ENCODE data around the gene ELK1.
A peak's percentile ranks its signal among the peaks of the same experiment; 100 is the strongest.

Gene ELK1

DNA sequence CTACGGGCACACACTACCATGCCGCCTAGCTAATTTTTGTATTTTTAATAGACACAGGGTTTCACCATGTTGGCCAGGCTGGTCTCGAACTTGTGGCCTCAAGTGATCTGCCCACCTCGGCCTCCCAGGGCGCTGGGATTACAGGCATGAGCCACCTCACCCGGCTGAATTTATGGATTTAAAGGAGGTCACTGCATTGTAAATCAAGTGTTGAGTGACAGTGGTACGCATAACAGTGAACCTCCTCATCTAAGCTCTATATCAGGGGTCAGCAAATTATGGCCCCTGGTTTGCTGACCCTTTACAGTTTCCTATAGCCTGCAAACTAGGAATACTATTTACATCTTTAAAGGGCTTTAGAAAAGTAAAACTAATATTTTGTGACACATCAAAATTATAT, 11.2 kb upstream of the ELK1 start:
- no peak for TF ChIP-seq FOXM1 (IDR thresholded peaks at IDR 0.05; ENCODE audit: borderline replicate concordance, low read depth)
- TF ChIP-seq, protein P1, sequence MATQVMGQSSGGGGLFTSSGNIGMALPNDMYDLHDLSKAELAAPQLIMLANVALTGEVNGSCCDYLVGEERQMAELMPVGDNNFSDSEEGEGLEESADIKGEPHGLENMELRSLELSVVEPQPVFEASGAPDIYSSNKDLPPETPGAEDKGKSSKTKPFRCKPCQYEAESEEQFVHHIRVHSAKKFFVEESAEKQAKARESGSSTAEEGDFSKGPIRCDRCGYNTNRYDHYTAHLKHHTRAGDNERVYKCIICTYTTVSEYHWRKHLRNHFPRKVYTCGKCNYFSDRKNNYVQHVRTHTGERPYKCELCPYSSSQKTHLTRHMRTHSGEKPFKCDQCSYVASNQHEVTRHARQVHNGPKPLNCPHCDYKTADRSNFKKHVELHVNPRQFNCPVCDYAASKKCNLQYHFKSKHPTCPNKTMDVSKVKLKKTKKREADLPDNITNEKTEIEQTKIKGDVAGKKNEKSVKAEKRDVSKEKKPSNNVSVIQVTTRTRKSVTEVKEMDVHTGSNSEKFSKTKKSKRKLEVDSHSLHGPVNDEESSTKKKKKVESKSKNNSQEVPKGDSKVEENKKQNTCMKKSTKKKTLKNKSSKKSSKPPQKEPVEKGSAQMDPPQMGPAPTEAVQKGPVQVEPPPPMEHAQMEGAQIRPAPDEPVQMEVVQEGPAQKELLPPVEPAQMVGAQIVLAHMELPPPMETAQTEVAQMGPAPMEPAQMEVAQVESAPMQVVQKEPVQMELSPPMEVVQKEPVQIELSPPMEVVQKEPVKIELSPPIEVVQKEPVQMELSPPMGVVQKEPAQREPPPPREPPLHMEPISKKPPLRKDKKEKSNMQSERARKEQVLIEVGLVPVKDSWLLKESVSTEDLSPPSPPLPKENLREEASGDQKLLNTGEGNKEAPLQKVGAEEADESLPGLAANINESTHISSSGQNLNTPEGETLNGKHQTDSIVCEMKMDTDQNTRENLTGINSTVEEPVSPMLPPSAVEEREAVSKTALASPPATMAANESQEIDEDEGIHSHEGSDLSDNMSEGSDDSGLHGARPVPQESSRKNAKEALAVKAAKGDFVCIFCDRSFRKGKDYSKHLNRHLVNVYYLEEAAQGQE (IDR thresholded peaks at IDR 0.05; ENCODE audit: low read depth) = no peak
- TF ChIP-seq TCF12 (IDR thresholded peaks at IDR 0.05; ENCODE audit: low read depth) = no peak
- no peak for TF ChIP-seq TEAD4 (IDR thresholded peaks at IDR 0.05)
- no peak for TF ChIP-seq TAF1 (IDR thresholded peaks at IDR 0.05; ENCODE audit: low read depth)

DNA sequence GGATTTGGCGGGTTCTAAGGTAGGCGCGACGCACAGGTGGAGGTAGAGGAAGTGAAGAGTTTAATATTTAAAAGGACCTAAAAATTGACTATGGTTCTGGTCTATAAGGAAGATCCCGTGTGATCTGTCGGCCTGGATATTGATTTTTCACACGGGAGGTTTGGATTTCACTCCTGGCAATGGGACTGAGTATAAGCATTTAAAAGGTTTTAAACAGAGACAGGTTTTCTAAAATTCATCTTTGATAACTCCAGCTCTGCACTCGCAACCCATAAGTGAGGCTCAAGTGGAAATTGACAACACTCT, 9.0 kb upstream of the ELK1 start:
- TF ChIP-seq, protein P2, sequence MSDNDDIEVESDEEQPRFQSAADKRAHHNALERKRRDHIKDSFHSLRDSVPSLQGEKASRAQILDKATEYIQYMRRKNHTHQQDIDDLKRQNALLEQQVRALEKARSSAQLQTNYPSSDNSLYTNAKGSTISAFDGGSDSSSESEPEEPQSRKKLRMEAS (IDR thresholded peaks at IDR 0.05) = peak; percentile 81; the same call in 1 of the 2 replicates
- TF ChIP-seq CREB1 (IDR thresholded peaks at IDR 0.05; ENCODE audit: low read depth) = no peak
- TF ChIP-seq ZBTB7A (IDR thresholded peaks at IDR 0.05; ENCODE audit: low read depth) = no peak

DNA sequence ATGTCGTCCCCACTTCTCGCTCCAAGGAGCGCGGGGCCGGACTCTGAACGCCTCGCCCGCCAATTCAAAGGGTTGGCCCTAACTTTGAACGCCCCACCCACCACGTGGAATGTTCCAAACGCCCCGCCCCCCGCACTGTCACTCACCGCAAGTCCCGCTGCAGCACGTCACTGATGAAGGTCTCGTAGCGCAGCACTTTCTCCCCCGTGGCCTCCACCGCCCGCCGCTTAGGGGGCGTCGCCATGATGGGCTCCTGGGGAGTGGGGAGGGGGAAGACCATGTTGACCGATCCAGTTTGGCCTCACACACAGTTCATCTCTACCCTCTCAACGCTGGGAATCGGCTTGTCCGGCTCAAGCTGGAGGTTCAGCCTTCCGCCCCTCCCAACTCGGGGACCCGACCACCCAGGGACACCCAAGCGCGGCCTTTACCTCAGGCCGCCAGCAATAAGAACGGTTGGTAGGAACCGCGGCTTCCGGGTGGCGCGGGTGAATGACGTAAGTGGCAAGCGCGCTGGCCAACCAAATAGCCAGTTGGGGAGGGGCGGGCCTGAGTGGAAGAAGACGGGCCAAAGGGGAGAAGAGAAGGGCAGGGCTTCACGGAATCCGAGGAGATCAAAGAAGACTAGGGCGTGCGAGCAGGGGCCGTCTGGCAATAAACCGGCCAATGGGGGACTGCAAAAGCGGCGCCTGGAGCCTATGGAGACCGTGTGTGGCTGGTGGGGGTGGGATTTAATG, 8.5 kb upstream of the ELK1 start, which contains the start of gene UXT:
UXT (minus strand) TSS at position 497 of the 737 bp plus-strand sequence; CDS start at position 244, 253 bp downstream.
- peak; percentile 78 for TF ChIP-seq YY1 (IDR thresholded peaks at IDR 0.05; ENCODE audit: low read depth)
- 0 out of 2 replicates have a peak, but pooled peaks have one; percentile 35 for TF ChIP-seq ZBTB7A (IDR thresholded peaks at IDR 0.05; ENCODE audit: low read depth)
- TF ChIP-seq, protein P2 (IDR thresholded peaks at IDR 0.05) = peak; percentile 56
- TF ChIP-seq EGR1 (IDR thresholded peaks at IDR 0.05) = no peak
- TF ChIP-seq CREB1 (IDR thresholded peaks at IDR 0.05; ENCODE audit: low read depth) = peak; percentile 89
- TF ChIP-seq, protein P1 (IDR thresholded peaks at IDR 0.05; ENCODE audit: low read depth) = no peak
- TF ChIP-seq, protein P3, sequence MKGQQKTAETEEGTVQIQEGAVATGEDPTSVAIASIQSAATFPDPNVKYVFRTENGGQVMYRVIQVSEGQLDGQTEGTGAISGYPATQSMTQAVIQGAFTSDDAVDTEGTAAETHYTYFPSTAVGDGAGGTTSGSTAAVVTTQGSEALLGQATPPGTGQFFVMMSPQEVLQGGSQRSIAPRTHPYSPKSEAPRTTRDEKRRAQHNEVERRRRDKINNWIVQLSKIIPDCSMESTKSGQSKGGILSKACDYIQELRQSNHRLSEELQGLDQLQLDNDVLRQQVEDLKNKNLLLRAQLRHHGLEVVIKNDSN (IDR thresholded peaks at IDR 0.05) = peak; percentile 34; the same call in 1 of the 2 replicates

DNA sequence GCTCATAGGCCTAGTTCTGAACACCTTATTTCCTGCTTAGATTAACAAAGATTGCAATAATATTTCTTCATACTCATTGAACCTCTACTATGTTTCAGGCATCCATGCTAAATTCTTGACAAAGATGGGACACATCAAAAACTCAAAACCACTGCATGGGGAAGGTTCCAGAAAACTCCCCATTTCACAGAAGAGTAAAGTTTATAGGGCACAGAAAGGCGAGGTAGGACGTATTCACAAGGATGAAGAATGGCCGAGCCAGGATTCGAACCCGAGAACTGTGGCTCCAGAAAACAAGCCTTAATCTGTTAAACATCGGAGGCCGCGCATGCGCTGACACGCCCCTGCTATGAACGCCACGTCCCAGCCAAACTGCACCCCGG, 7.9 kb upstream of the ELK1 start:
- TF ChIP-seq, protein P2 (IDR thresholded peaks at IDR 0.05) = no peak
- no peak for TF ChIP-seq TCF12 (IDR thresholded peaks at IDR 0.05; ENCODE audit: low read depth)
- TF ChIP-seq, protein P3 (IDR thresholded peaks at IDR 0.05) = no peak
- no peak for TF ChIP-seq EGR1 (IDR thresholded peaks at IDR 0.05)
- no peak for TF ChIP-seq EP300 (IDR thresholded peaks at IDR 0.05; ENCODE audit: borderline replicate concordance)
- TF ChIP-seq TEAD4 (IDR thresholded peaks at IDR 0.05) = no peak
- TF ChIP-seq CEBPB (IDR thresholded peaks at IDR 0.05) = no peak
- no peak for TF ChIP-seq YY1 (IDR thresholded peaks at IDR 0.05; ENCODE audit: low read depth)
- no peak for TF ChIP-seq TAF1 (IDR thresholded peaks at IDR 0.05; ENCODE audit: low read depth)
- TF ChIP-seq, protein P1 (IDR thresholded peaks at IDR 0.05; ENCODE audit: low read depth) = no peak
- TF ChIP-seq NFIC (IDR thresholded peaks at IDR 0.05) = no peak
- no peak for TF ChIP-seq RAD21 (IDR thresholded peaks at IDR 0.05; ENCODE audit: low read depth)
- TF ChIP-seq FOXM1 (IDR thresholded peaks at IDR 0.05; ENCODE audit: borderline replicate concordance, low read depth) = no peak
- TF ChIP-seq CREB1 (IDR thresholded peaks at IDR 0.05; ENCODE audit: low read depth) = no peak
- TF ChIP-seq ZBTB7A (IDR thresholded peaks at IDR 0.05; ENCODE audit: low read depth) = no peak
